Head of caudate nucleus (tissue), 42 donors: ENCODE measurements around the gene DACT2.

Experiments used
- DNase-seq, 42 donors: peaks; one replicate each; pipeline versions ENCODE4 v3.0.0 to v3.0.0-alpha.2; 2020 to 2021; ENCODE audit warnings: mixed read lengths in 7 of 42
- intact Hi-C: fragments of 100-400 bp; cut with DNase I; formaldehyde crosslinking; loops from one replicate; pipeline ENCODE4 v1.15.0; 2022

Gene DACT2

DNA sequence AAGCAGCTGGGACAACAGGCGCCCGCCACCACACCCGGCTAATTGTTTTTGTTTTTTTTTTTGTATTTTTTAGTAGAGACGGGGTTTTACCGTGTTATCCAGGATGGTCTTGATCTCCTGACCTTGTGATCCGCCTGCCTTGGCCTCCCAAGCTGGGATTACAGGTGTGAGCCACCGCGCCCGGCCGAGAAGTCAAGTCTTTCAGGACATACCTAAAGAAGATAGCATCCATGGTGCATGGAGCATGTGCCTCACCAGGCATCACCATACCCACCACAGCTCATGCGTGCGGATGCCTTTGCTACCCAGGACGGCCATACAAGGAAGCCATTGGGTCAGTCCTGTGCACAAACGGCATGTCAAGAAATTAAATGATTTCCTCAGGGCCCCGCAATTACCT is 60.8 kb downstream of the DACT2 start:
- intact Hi-C loops = no loop called here
- peak in 1 of 42 donors; percentile 28 for DNase-seq

DNA sequence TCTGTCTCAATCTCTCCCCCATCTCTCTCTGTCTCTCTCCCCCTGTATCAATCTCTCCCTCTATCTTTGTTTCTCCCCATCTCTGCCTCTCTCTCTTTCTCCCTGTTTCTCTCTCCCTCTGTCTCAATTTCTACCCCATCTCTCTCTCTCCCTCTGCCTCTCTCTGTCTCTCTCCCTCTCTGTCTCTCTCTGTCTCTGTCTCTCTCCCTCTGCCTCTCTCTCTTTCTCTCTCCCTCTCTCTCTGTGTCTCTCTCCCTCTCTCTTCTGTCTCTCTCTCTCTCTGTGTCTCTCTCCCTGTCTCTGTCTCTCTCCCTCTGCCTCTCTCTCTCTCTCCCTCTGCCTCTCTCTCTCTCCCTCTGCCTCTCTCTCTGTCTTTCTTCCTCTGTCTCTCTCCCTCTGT is 62.6 kb downstream of the DACT2 start:
- no peak for DNase-seq
- intact Hi-C loops = no loop called here
